Loucy (cell line): Measurements from ENCODE around the gene LMO7.

Experiments
- H2AFZ ChIP-seq: fragments of 200-600 bp; sonication (generic); 2 replicates; pipeline ENCODE4 v1.6.0; 2016; ENCODE audit warnings: antibody characterized with exemption, mild to moderate bottlenecking, low read length, moderate library complexity
- H3F3A ChIP-seq: fragments of 200-600 bp; 2 replicates; pipeline ENCODE4 v1.6.0; 2016; ENCODE audit warnings: antibody characterized with exemption, low read depth, mild to moderate bottlenecking
- H3K27me3 ChIP-seq: fragments of 200-600 bp; sonication (generic); 2 replicates; pipeline ENCODE4 v1.6.1; 2014; ENCODE audit warnings: low read length, mild to moderate bottlenecking; ENCODE audit not compliant: insufficient read depth, poor library complexity, severe bottlenecking
- H3K36me3 ChIP-seq: fragments of 200-600 bp; sonication (generic); 2 replicates; pipeline ENCODE4 v1.6.1; 2016; ENCODE audit warnings: low read length; ENCODE audit not compliant: insufficient read depth
- H3K4me1 ChIP-seq: fragments of 200-600 bp; sonication (generic); 2 replicates; pipeline ENCODE4 v1.5.1; 2014; ENCODE audit warnings: low read length, mild to moderate bottlenecking; ENCODE audit not compliant: insufficient read depth, poor library complexity, severe bottlenecking
- H3K4me2 ChIP-seq: fragments of 200-600 bp; sonication (generic); 2 replicates; pipeline ENCODE4 v1.6.0; 2014; ENCODE audit warnings: antibody characterized with exemption, low read length, low read depth, mild to moderate bottlenecking; ENCODE audit not compliant: poor library complexity, severe bottlenecking
- H3K4me3 ChIP-seq: fragments of 200-600 bp; sonication (generic); 2 replicates; pipeline ENCODE4 v1.5.1; 2014; ENCODE audit warnings: low read length, mild to moderate bottlenecking, mixed read lengths; ENCODE audit not compliant: poor library complexity, severe bottlenecking
- H3K79me2 ChIP-seq: fragments of 200-600 bp; sonication (generic); 2 replicates; pipeline ENCODE4 v1.6.1; 2014; ENCODE audit warnings: low read length; ENCODE audit not compliant: insufficient read depth
- H3K9ac ChIP-seq: fragments of 200-600 bp; sonication (generic); 2 replicates; pipeline ENCODE4 v1.6.0; 2014; ENCODE audit warnings: mild to moderate bottlenecking, low read depth, low read length, moderate library complexity; ENCODE audit not compliant: poor library complexity, severe bottlenecking
- H3K9me2 ChIP-seq: fragments of 200-600 bp; sonication (generic); replicated peaks from 2 replicates; pipeline ENCODE4 v1.6.1; 2016; ENCODE audit warnings: low read depth, low read length, mixed read lengths
- H3K9me3 ChIP-seq: fragments of 200-600 bp; sonication (generic); 2 replicates; pipeline ENCODE4 v1.6.1; 2014; ENCODE audit warnings: mild to moderate bottlenecking, antibody characterized with exemption, low read length, low read depth; ENCODE audit not compliant: insufficient read depth
- H4K20me1 ChIP-seq: fragments of 200-600 bp; sonication (generic); 2 replicates; pipeline ENCODE4 v1.6.0; 2014; ENCODE audit warnings: antibody characterized with exemption, low read length, mild to moderate bottlenecking; ENCODE audit not compliant: insufficient read depth, poor library complexity, severe bottlenecking
- EZH2phosphoT487 ChIP-seq: fragments of 200-600 bp; IDR thresholded peaks from 2 replicates; pipeline ENCODE4 v1.6.1; 2018; ENCODE audit warnings: antibody characterized with exemption, mild to moderate bottlenecking, moderate library complexity, borderline replicate concordance
- TF ChIP-seq, protein P1 (sequence below): fragments of 200-600 bp; sonication (generic); conservative IDR thresholded peaks from 2 replicates; pipeline ENCODE4 v1.5.1; 2014; ENCODE audit warnings: mild to moderate bottlenecking, antibody characterized with exemption, low read length

The LMO7 gene

DNA sequence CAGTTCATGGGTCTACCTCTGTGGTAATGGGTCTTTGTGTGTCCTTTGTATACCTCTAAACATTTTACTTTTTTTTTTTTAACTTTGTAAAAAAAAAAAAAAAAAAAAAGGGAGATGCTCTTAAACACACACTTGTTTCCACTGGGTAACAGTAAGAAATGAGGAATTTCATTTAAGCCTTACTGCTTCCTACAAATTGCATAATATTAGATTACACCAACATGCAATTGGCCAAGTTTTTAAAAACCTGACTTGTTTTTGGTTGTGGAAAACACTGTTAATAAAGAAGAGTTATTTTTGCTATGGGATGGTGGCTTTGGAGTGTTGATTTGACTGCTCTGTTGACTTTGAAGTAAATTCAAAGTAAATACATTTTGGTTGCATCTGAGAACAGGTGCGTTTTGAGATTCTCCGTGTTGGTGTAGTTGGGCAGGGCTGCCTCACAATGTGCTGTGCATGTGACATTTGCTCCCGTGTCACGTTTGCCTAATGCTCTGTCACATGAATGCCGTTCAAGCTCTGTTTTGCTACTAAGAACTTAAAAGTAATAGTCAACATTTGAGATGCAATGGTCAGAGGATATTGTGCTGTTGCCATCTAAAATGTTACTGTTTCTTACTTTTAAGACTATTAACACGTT, 202.4 kb downstream of the LMO7 start:
- Histone ChIP-seq H3K4me1 (peaks cover 10% of the 10 kb centered on the region), H3K9me2 (no peaks in the 10 kb centered on the region), H3K27me3 (no peaks in the 10 kb centered on the region), H3K4me2 (no peak overlapping the region), H3K79me2 (no peaks in the 10 kb centered on the region), H4K20me1 (no peaks in the 10 kb centered on the region), H3K36me3 (peaks cover 20% of the 10 kb centered on the region; the same call in 1 of the 2 replicates), H3F3A (no peaks in the 10 kb centered on the region), H3K4me3 (no peak overlapping the region), H3K9me3 (no peaks in the 10 kb centered on the region; the same call in 1 of the 2 replicates), H3K9ac (no peak overlapping the region), H2AFZ (no peak overlapping the region)
- TF ChIP-seq EZH2phosphoT487, result no peak
- TF ChIP-seq, protein P1, sequence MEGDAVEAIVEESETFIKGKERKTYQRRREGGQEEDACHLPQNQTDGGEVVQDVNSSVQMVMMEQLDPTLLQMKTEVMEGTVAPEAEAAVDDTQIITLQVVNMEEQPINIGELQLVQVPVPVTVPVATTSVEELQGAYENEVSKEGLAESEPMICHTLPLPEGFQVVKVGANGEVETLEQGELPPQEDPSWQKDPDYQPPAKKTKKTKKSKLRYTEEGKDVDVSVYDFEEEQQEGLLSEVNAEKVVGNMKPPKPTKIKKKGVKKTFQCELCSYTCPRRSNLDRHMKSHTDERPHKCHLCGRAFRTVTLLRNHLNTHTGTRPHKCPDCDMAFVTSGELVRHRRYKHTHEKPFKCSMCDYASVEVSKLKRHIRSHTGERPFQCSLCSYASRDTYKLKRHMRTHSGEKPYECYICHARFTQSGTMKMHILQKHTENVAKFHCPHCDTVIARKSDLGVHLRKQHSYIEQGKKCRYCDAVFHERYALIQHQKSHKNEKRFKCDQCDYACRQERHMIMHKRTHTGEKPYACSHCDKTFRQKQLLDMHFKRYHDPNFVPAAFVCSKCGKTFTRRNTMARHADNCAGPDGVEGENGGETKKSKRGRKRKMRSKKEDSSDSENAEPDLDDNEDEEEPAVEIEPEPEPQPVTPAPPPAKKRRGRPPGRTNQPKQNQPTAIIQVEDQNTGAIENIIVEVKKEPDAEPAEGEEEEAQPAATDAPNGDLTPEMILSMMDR, result no peak

DNA sequence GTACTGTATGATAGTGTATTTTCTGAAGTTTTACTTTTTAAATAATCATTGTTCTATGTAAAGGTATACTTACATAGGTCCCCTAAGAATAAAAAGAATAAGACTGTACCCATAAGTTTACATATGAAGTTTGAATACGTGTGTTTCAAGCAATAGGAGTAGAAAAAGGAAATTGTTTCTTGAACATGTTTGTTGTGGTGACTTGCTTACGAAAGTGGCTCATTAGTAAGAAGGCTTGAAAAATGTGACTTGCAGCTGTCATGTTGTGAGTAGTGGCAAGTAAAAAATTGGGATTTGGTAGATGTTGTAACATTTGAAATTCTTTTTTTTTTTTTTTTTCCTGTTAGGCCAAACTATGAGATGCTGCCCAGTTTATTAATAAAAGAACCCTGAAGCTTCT, 203.3 kb downstream of the LMO7 start:
- no peak overlapping the region for H2AFZ ChIP-seq
- H3K9me2 ChIP-seq, result no peaks in the 10 kb centered on the region
- H3K9ac ChIP-seq, result no peak overlapping the region
- no peaks in the 10 kb centered on the region for H4K20me1 ChIP-seq
- H3K4me1 ChIP-seq, result peaks cover 10% of the 10 kb centered on the region
- H3K9me3 ChIP-seq, result no peaks in the 10 kb centered on the region; the same call in 1 of the 2 replicates
- H3K36me3 ChIP-seq, result peaks cover 20% of the 10 kb centered on the region; the same call in 1 of the 2 replicates
- H3F3A ChIP-seq, result no peaks in the 10 kb centered on the region
- H3K79me2 ChIP-seq, result no peaks in the 10 kb centered on the region
- no peaks in the 10 kb centered on the region for H3K27me3 ChIP-seq
- no peak overlapping the region for H3K4me3 ChIP-seq
- H3K4me2 ChIP-seq, result no peak overlapping the region
- TF ChIP-seq, protein P1, result no peak
- no peak for TF ChIP-seq EZH2phosphoT487

DNA sequence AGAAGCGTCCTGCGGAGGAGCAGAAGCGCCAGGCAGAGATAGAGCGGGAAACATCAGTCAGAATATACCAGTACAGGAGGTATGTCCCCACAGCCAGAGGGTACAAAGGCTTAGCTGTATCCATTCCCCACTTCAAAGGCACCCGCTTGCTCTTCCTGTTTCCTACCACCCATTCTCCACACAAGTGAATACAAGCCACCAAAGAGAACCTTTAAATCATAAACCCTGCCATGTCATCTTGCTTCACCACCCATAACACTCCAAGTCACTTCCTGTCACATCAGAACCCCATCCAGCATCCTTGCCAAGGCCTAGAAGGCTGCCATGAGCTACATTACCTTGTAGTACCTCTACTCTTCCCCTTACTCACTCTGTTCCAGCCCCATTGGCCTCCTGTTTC, 205.8 kb downstream of the LMO7 start:
- H3K9me2 ChIP-seq, result no peaks in the 10 kb centered on the region
- H3K79me2 ChIP-seq, result no peaks in the 10 kb centered on the region
- H3K9ac ChIP-seq, result no peak overlapping the region
- H3K36me3 ChIP-seq, result peaks cover 20% of the 10 kb centered on the region; the same call in 1 of the 2 replicates
- H2AFZ ChIP-seq, result no peak overlapping the region
- no peak overlapping the region for H3K4me3 ChIP-seq
- no peaks in the 10 kb centered on the region for H3F3A ChIP-seq
- H4K20me1 ChIP-seq, result no peaks in the 10 kb centered on the region
- no peak overlapping the region for H3K4me2 ChIP-seq
- peaks cover 10% of the 10 kb centered on the region for H3K4me1 ChIP-seq
- TF ChIP-seq, protein P1, result no peak
- no peak for TF ChIP-seq EZH2phosphoT487
- no peaks in the 10 kb centered on the region; the same call in 1 of the 2 replicates for H3K9me3 ChIP-seq
- no peaks in the 10 kb centered on the region for H3K27me3 ChIP-seq
